Left lobe of liver (tissue), 2 donors: ENCODE measurements around the gene GRID1. TPM values are rescaled to one million over a fixed set of nuclear protein-coding genes. Genes with fewer than 3 reads are reported as not detected.

Experiments
- ATAC-seq: fragments of 200-7000 bp; cut with Tn5 transposase; one replicate; pipeline ENCODE4 v1.9.1; 2020; ENCODE audit warnings: mild to moderate bottlenecking, moderate library complexity
- DNase-seq: peaks from one replicate; pipeline ENCODE4 v3.0.0-alpha.2; 2020; ENCODE audit warnings: low spot score
- total RNA-seq: library from RNA; stranded (reverse); gene quantifications from one replicate; pipeline ENCODE4 v1.2.1, GENCODE V29; 2021
- donor health status: DM: no; HTN: no; CAD: no; lungs with moderate emphysema.
- donor health status: DM: no; HTN: yes; CAD: no.

The GRID1 gene
- total RNA-seq, 1 donor from 2014 or later, result 0.58 TPM

DNA sequence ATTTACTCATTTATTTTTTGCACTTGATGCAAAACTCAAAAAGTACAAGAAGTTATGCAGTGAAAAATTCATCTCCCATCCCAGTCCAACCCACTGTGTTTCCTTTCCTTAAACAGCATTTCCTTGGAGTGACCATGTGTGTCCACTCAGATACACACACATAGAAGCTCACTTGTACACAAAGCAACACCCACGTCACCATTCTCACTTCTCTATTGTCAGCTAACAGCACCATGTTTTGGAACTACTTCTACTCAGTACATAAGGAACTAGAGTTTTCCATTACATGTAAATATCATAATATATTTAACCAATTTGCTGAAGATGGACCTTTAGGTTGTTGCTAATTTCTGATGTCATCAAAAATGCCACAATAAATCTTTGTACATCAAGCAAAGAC, 167.6 kb downstream of the GRID1 start:
- ATAC-seq, result no peak
- no peak for DNase-seq

DNA sequence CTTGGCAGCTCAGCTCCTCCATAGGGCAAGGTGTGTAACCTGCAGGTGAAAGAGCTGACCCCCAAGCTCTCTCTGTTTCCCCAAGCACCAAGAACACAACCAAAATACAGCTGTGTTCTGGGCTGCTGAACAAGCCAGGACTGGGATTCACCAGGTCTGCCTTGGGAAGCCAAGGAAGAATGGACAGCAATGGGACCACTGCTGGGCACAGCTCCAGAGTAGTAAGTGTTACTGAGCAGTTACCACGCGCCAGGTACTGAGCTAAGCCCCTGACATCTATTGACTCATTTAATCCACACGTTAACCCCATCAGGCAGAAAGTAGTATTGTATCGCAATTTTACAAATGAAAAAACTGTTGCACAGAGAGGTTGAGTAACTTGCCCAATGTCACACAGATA, 168.3 kb downstream of the GRID1 start:
- no peak for ATAC-seq

DNA sequence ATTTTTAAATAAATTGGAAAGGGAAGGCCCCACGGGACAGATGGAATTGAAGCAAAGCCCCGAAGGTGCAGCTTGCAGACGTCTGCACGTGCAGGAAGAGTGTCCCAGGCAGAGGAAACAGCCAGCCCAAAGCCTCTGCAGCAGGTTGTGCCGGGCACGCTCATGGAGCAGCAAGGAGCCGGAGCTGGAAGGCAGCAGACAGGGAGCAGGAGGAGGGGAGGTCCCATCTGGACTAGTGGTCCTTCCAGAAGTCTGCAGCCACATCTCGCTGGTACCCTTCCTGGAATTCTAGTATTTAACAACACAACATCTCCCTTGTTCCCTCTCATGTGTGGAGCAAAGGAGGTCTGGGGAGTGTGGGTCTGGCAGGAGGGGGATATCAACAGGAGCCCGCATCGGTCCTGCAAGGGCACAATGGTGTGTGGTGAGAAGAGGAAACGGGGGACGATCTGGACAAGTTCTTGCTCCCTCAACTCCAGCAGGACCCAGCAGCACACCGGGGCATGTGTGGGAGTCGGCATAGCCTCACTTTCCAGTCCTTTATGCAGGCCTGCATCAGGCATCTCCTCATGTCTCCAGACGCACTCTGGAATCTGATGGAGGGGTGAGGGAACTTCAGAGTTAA, 169.3 kb downstream of the GRID1 start:
- no peak for ATAC-seq
- DNase-seq, result no peak

More for the DNA sequence above, 168.3 kb downstream of the GRID1 start:
- DNase-seq, result no peak

DNA sequence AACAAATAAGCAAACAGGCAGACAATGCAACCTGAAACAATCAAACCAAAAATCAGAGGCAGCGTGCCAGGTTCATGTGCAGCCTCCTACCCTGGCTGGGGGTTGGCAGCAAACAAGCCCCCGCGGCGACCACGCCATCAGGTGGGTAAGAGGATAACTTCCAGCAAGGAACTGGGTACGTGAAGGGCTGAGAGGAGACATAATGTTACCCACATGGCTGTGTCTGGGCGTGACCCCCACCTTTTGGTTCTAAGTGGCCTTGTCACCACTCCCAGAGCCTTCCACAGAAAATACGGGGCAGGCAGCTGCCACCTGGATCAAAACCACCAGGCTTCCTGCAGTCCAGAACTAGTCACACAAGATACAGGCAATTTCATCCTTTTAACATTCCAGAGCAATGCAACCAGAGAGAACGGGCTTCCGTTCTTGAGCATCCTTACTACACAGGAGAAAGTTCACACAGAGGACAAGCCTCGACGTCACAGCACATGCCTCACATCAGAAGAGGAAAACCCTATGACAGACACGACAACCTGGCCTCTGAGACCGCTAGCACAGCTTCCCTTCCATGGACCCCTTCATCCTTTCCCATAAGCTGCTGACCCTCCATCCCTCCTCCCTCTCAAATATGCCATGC, 171.0 kb downstream of the GRID1 start:
- ATAC-seq, result no peak
- no peak for DNase-seq

DNA sequence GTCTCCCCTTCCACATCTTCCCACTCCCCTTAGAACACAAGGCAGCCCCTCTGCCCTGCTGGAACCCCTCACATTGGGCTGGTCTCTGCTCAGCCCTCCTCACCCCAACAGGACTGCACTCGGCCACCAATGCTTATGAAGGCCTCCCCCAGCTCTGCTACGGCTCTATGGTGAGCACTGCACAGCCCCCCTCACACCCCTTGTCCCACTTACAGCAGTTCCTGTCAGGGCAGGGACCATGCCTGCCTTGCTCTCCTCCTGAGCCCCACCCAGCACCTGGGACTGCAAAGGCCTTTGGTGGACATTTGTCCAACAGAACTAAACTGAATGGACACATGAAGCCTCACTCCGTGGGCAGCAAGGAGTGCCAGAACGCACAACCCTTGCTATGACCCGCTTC, 171.9 kb downstream of the GRID1 start:
- DNase-seq (no peak), ATAC-seq (no peak)

DNA sequence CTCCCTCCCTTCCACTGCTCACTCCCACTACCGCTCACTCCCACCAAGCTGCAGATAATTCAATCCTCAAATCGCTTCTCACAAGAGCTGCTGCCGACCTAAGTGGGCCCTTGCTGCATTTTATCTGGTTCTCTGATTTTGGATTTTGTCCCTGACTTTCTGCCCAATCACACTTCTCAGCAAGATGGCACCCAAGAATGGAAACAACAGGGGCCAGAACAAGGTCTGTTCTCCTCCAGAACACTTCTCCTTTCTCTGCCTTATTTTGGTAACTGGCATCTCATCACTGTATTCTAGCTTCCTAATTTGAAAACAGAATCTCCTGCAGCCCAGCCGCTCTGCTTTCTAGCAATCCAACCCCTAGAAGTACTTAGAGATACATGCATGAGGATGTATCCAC, 172.8 kb downstream of the GRID1 start:
- ATAC-seq, result no peak

DNA sequence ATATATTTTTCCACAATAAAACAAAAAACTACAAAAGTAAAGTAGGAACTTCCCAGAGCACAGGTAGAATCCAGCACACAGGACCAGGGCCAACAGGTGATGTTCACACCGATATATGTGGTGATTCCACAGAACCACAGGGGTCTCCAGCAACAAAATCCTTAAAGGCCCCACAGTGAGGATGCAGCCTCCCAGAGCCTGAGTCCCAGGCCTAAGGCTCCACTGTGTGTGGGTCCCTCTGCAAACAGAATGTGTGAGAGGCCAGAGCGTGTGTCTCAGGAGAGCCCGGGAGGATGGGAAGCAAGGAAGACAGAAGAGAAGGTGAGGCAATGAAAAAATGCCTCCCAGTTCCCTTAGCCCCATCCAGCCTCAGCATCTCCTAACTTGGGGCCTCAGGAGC, 173.9 kb downstream of the GRID1 start:
- DNase-seq, result no peak
- no peak for ATAC-seq

More for the DNA sequence above, 172.8 kb downstream of the GRID1 start:
- no peak for DNase-seq

DNA sequence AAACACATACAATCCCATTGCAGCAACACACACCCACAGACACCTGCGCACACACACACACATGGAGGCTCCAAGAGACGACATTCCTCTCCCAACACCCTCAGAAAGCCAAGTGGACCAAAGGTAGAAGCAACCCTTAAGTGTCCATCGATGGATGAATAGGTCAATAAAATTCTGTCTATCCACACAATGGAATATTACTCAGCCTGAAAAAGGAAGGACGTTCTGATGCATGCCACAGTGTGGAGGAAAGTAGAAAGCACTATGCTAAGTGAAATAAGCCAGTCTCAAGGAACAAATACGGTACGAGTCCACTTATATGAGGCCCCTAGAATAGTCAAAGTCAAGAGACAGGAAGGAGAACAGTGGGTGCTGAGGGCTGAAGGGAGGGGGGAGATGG, 174.4 kb downstream of the GRID1 start:
- DNase-seq (no peak), ATAC-seq (no peak)

DNA sequence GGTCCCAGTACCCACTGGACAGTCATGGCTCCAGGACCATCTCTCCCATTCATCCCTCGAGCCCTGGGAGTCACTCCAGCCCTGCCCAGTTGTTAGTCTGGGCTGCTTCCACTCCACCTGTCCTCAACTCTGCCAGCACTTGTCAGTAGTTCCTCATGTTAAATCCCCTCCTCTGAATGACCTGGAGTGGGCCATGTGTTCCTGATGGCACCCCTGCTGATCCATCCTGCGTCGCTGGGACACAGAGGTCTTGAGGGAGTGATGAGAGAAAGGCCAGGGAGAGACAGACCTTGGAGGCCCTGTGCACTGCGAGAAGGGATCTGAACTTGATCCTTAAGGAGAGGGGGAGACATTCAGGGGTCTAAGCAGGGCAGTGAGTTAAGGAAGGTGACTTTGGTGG, 174.9 kb downstream of the GRID1 start:
- ATAC-seq (no peak), DNase-seq (no peak)

DNA sequence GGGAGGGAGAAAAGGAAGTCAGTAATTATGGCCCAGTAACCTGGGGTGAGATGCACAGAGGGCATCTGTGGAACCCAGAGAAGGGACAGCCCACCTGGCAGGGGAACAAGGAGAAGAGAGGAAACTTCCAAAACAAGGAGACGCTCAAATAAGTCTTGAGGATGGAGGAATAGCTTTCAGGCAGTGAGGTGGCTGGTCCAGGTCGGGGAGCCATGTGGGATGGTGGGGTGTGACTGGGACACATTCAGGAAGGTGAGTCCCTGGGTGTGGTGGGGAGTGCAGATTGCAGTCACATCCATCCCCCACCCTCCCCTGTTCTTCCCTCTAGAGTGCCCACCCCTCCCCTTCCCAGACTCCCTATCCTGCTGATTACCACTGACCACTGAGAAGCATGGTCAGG, 175.4 kb downstream of the GRID1 start:
- ATAC-seq (no peak), DNase-seq (no peak)

DNA sequence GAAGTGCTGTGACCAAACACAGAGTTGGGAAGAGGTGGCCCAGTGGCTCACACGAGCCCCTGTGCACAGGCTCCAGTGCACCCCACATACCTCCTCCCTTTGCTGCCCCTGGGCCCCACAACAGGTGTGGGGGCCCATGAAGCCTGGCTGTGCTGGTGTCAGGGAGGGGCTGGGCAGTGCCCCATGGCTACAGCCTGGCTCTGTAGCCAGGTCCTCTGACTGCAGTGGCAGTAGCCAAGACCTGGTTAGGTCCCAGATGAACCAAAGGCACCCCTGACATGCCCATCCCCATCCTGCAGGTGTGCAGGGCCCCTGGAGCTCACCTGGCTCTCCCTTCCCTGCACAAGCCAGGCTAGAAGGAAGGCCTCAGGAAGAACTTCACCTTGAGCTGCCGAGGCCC, 176.3 kb downstream of the GRID1 start:
- DNase-seq (no peak), ATAC-seq (no peak)

DNA sequence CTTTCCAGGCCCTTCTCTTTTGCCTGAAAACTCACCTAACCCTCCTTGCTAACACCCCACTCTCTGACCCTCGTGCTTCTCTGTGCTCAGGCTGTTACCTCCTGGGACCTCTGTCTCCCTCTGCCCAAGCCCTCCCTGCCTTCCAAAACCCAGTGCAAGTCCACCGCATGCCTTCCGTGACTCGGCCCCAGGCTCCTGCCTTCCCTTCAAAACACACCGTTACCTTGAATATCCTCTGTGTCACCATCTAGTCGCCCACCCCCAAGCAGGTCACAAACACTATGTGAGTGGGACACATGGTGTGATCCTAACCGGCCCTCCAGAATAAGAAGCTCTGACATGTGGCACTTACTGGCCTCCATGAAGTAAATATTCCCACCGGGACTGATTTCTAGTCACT, 176.7 kb downstream of the GRID1 start:
- no peak for ATAC-seq
- DNase-seq, result no peak

DNA sequence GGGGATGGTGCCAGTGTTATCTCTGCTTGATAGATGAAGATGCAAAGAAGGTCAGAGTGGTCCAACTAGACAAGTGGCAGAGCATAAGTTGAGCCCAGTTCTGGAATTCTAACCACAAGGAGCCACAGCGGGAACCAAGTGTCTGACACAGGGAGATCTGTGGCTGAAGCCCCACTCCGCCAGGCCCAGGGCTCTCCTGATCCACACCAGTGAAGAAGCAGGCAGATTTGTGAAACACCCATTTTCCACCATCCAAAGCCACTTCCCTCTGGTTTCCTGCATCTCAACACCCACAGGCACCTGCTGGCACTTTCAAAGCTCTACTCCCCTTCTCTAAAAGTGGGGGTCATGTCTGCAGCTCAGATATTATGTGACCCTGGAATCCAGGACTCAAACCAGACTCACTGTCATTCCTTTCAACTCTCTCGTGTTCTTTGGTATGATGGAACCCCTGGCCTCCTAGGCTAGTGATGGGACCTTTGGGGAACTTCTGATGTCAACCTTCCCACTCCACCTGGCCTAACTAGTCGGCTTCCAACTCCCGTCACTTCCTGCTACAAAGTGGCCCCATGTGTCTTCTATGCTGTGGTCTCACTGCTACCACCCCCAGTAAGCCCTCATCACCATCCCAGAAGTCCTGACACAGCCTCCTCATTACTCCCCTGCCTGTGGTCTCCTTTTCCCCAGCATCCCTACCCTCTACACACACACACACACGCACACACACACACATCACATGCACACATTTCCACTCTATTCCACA, 177.6 kb downstream of the GRID1 start:
- ATAC-seq, result no peak
- no peak for DNase-seq

DNA sequence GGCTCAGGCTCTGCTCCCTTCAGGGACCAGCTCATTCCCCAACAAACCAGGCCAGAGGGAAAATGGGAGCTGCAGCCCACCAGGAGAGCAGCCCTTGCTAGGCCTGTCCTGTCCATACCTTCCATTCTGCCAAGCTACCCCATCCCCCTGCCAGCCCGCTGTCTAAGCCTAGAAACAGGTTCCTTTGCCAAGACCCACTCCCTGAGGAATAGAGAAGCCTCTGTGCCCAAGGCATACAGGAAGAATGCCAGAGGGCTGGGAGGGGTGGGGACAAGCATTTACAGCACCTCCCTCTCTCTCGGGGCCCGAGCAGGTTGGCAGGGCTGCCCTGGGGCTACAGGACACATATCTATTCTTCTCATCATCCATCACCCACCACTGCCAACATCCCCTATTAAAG, 178.3 kb downstream of the GRID1 start:
- DNase-seq (no peak), ATAC-seq (no peak)

DNA sequence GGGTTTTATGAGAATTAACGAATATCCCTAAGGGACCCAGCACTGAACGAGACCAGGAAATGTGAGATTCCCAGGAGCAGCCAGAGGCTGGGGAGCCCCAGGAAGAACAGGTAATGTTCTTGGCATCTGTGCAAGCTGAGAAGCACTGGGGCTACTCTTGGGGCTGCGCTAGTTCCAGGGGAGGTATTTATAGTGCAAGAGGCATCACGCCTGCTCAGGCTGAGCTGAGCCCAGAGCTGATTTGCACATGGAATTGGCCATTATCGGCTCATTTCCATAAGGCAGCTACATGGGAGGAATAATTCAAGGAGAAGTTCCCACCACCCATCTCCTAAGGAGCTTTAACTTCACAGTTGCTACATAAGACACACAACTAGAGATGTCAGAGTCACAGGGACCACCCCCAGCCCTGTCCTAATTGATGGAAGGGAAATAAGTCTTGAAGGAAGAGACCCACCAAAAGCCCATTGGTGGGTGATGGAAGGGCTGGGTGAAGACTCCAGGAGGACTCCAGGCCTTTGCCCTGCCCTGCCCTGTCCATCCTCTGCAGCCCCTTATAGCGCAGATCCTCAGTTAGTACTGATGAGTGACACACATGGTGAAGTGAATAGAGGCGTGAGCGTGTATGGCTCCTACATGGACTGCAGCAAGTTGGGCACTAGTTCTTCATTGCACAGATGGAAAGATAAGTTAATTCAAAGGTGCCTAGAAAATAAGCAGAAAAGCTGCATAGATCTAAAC, 178.9 kb downstream of the GRID1 start:
- DNase-seq (no peak), ATAC-seq (no peak)

DNA sequence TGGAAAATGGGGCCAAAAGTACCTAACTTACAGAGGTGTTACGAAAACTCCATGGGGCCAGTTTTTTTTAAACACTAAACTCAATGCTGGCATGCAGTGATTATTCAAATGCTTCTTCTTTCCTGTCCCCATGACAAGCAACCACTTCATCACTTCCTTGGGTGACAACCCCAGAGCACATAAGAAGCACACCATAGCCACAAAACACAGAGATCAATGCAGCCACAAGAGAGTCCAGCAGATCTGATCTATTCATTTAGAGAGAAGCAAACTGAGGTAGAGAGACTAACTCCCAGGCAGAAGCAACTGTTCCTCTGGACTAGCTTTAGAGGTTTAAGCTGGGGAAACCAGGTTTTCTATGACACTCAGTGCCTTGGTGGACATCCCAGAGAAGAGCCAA, 180.0 kb downstream of the GRID1 start:
- ATAC-seq (no peak), DNase-seq (peak; percentile 4)

DNA sequence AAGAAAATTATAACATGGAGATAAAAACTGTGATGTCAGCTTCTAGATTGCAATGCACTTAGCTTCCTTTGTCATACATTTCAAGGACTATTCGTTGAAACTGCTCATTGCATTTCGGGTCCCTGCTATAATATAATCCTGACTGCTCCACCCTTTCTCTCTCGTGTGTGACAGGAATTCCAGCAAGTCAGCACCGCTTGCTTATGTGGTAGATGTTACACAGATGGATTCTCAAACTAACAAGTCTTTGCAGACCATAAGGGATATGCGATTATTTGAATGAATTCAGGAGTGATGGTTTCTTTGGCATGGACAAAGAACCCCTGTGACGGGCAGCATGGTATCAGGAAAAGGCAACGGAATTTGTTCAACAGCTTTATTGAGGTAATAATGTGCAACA, 184.0 kb downstream of the GRID1 start:
- no peak for DNase-seq
- ATAC-seq, result no peak

DNA sequence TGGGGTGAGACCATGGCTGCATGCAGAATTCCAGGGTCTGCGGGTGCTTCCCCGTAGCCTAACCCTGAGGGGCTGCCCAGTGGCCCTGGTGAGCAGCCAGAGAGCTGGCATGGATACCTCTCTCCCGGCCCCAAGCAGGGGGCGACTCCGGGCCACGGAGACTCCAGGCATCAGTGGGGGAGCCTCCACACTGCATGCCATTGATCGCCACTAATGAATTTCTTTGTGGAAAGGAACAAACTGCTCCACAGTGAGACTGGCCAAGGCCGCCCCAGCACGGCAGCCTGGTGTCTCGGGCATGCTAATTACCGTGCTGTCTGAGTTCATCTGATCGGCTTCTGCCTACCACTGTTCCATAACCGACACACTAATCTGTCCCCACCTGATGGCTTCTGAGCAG, 184.4 kb downstream of the GRID1 start:
- DNase-seq (no peak), ATAC-seq (no peak)

DNA sequence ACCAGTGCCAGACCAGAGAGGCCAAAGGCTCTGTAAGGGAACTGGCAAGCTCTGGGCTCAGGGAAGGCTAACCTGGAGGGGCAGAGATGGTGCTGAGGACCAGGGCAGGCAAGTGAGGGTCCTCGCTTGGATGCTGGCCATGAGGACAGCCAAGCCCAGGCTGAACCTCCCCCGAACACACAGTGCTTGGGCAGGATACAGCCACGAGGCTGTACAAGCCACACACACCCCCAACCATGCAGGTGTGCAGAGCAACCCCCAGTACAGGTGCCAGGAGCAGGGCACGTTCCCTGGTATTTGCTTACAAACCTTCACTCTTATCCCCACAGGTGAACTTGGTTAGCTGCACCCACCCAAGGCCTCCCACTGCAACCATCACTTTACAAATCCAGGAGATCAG, 185.7 kb downstream of the GRID1 start:
- DNase-seq (no peak), ATAC-seq (no peak)

DNA sequence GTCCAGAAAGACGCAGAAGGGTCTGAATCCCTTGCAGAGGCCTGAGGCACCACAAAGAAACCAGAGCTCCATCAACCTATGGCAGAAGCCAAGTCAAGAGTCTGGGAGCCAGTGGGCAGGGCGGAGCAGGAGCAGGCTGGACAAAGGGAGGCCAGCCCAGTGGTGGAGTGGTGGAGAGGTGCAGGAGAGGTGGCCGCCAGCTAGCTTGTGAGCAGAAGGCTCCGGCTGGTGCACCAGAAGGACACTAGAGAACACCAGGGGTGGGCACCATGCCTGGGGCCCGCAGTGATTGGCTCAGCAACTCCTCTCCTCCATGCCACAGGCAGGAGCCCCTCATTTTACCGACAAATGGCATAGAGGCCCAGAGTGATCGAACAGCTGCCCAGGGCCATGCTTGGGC, 186.6 kb downstream of the GRID1 start:
- ATAC-seq, result no peak
- DNase-seq, result no peak

DNA sequence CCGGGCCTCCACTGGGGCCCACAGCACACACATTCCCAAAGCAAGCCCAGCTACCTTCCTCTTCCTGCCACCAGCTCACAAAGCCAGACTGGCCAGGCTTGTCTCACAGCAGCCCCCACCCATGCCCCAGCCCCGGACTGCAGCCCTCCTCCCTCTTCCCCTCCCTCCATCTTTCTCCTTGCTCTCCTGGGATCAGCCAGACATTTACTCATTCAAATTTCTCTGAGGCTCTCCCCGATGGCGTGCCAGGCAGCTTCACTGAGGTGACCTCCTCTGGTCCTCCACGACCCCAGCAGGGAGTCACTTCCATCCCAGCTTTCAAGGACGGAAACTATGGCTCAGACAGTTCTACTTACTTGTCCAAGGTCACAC, 187.5 kb downstream of the GRID1 start:
- DNase-seq (no peak), ATAC-seq (no peak)
